Progenitor cell of endocrine pancreas (in vitro differentiated cells): ENCODE data around the gene CNP. TPM values are rescaled to one million over a fixed set of nuclear protein-coding genes. Genes with fewer than 3 reads are reported as not detected.

Source experiments
- DNase-seq: peaks from one replicate; pipeline ENCODE4 v3.0.0; 2021; ENCODE audit warnings: low spot score; ENCODE audit not compliant: unreplicated experiment
- H3K27ac Mint-ChIP-seq: 2 replicates; pipeline ENCODE4 v1.8.0; 2021; ENCODE audit warnings: mild to moderate bottlenecking, moderate library complexity, mixed read lengths
- H3K27me3 Mint-ChIP-seq: 2 replicates; pipeline ENCODE4 v1.8.0; 2021; ENCODE audit warnings: mixed read lengths
- H3K36me3 Mint-ChIP-seq: 2 replicates; pipeline ENCODE4 v1.8.0; 2022; ENCODE audit warnings: mixed read lengths; ENCODE audit not compliant: insufficient read depth
- H3K4me1 Mint-ChIP-seq: 2 replicates; pipeline ENCODE4 v1.8.0; 2021; ENCODE audit warnings: low read depth, mixed read lengths
- H3K4me3 Mint-ChIP-seq: 2 replicates; pipeline ENCODE4 v1.8.0; 2021; ENCODE audit warnings: low read depth, mild to moderate bottlenecking, moderate library complexity, mixed read lengths
- H3K9me3 Mint-ChIP-seq: 2 replicates; pipeline ENCODE4 v1.8.0; 2021; ENCODE audit warnings: low read depth, mixed read lengths
- CTCF ChIP-seq: fragments of 200-600 bp; sonication (generic); IDR thresholded peaks from one replicate; pipeline ENCODE4 v1.5.0; 2021; ENCODE audit warnings: antibody characterized with exemption, mild to moderate bottlenecking; ENCODE audit not compliant: unreplicated experiment
- total RNA-seq: library from RNA; stranded (reverse); gene quantifications from 2 replicates; pipeline ENCODE4 v1.2.1, GENCODE V29; 2021

CNP gene
- total RNA-seq, 1 donor from 2014 or later, result 98.7 TPM

- Mint-ChIP-seq H3K4me3 (no peak overlapping the region), H3K27ac (peak overlapping the region; percentile 13), H3K36me3 (peaks cover 22% of the 10 kb centered on the region), H3K4me1 (no peaks in the 10 kb centered on the region), H3K27me3 (no peaks in the 10 kb centered on the region), H3K9me3 (no peaks in the 10 kb centered on the region)
- DNase-seq, result no peak
- TF ChIP-seq CTCF, result no peak
Observed at GRCh38 chr17:41996855-41997164, 30.2 kb downstream of the CNP start.

GRCh38 chr17:41998497-41998896 is 31.9 kb downstream of the CNP start:
- no peak overlapping the region for H3K4me3 Mint-ChIP-seq
- peaks cover 14% of the 10 kb centered on the region for H3K36me3 Mint-ChIP-seq
- no peaks in the 10 kb centered on the region for H3K27me3 Mint-ChIP-seq

GRCh38 chr17:42000413-42001133 is 34.0 kb downstream of the CNP start:
- peaks cover 6% of the 10 kb centered on the region for H3K4me1 Mint-ChIP-seq
- H3K4me3 Mint-ChIP-seq, result no peak overlapping the region
- no peaks in the 10 kb centered on the region for H3K27me3 Mint-ChIP-seq
- TF ChIP-seq CTCF, result no peak
- no peak overlapping the region for H3K27ac Mint-ChIP-seq
- no peak for DNase-seq
- no peaks in the 10 kb centered on the region for H3K9me3 Mint-ChIP-seq
- peaks cover 10% of the 10 kb centered on the region for H3K36me3 Mint-ChIP-seq

More at GRCh38 chr17:41998497-41998896, 31.9 kb downstream of the CNP start:
- Mint-ChIP-seq H3K9me3 (no peaks in the 10 kb centered on the region), H3K4me1 (peaks cover 6% of the 10 kb centered on the region), H3K27ac (no peak overlapping the region)
- no peak for TF ChIP-seq CTCF
- DNase-seq, result no peak

GRCh38 chr17:42001729-42002128 is 35.1 kb downstream of the CNP start:
- H3K27me3 Mint-ChIP-seq, result no peaks in the 10 kb centered on the region
- peaks cover 5% of the 10 kb centered on the region for H3K36me3 Mint-ChIP-seq
- no peak overlapping the region for H3K27ac Mint-ChIP-seq
- no peak for DNase-seq
- peaks cover 6% of the 10 kb centered on the region for H3K4me1 Mint-ChIP-seq
- no peak for TF ChIP-seq CTCF
- no peak overlapping the region for H3K4me3 Mint-ChIP-seq
- H3K9me3 Mint-ChIP-seq, result no peaks in the 10 kb centered on the region

GRCh38 chr17:42002175-42002791 is 35.7 kb downstream of the CNP start:
- Mint-ChIP-seq H3K4me3 (no peak overlapping the region), H3K27ac (no peak overlapping the region), H3K4me1 (peaks cover 6% of the 10 kb centered on the region), H3K36me3 (peaks cover 5% of the 10 kb centered on the region), H3K9me3 (no peaks in the 10 kb centered on the region), H3K27me3 (no peaks in the 10 kb centered on the region)
- no peak for DNase-seq
- TF ChIP-seq CTCF, result no peak
